ENCODE results near the gene PLEKHG5. TPM values are rescaled to one million over a fixed set of nuclear protein-coding genes. Genes with fewer than 3 reads are reported as not detected.

The PLEKHG5 gene
- polyA plus RNA-seq, 2 of the 4 experiments (the other 2 are of a cell fraction): 0.84 to 3.1 TPM

DNA sequence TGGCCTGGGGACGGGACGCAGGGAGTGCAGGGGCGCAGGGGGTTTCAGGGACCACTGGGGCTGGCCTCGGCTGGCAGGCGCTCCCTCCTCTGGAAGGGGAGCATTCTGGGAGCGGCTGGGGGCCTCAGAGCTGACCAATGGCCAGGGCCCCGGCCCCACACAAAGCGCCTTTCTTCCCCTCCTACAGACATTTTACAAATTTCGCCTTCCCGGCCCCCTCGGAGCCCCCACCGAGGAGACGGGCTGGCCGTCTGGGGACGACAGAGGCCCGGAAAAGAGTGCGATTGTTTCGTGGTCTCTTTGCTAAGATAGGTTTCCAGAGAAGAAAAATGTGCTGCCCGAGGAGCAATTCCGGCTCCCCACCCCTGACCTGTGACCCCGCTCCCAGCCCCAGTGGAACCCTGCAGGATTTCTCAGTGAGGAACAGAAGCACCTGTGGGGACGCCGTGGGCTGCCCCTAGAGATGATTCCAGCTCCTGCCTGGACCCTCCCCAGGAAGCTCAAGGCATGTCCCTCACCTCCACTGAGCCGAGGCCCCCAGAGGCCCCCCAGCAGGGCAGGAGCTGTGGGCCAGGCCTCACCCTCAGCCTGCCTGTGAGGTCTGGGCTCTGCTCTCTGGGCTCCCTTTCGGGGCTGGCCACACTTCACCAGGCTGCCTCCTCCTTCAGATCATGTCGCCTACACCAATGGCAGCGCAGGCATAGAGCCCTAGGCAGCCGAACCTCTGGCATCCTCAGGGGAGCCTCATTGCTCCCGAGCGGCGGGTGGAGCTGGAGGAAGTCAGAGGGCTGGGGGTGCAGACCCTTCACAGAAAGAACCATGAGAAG is 15.0 kb upstream of the PLEKHG5 start:
- H3K4me2 ChIP-seq: no peak overlapping the region
- ATAC-seq (no peak), FAIRE-seq (no peak), DNase-seq (ENCODE audit: low read depth in 1 of 2, low spot score in 1 of 2) (no peak)
- WGBS (ENCODE audit: missing lambda C conversion rate): 71% methylated on average over 16 of the region's 31 CpGs
- no peaks in the 10 kb centered on the region for H3K9me3 ChIP-seq
- TF ChIP-seq KDM1A (IDR thresholded peaks at IDR 0.05; ENCODE audit: low read depth): no peak
- TF ChIP-seq RFX5 (IDR thresholded peaks at IDR 0.05): no peak
- no peak for TF ChIP-seq E2F6 (IDR thresholded peaks at IDR 0.05; ENCODE audit: borderline replicate concordance, low read depth)
- ChIA-PET POLR2A (no interaction called here), CTCF (interaction anchor here (1.5 to 8.8 kb wide), 4 partner anchors 15 to 48 kb away, joined by 3 to 54 read pairs (median 4); partner anchors contain the start of genes NOL9, PLEKHG5 and TAS1R1)
- H3K4me3 ChIP-seq: no peak overlapping the region
- no peaks in the 10 kb centered on the region for H3K4me1 ChIP-seq
- H3K27ac ChIP-seq: no peak overlapping the region

DNA sequence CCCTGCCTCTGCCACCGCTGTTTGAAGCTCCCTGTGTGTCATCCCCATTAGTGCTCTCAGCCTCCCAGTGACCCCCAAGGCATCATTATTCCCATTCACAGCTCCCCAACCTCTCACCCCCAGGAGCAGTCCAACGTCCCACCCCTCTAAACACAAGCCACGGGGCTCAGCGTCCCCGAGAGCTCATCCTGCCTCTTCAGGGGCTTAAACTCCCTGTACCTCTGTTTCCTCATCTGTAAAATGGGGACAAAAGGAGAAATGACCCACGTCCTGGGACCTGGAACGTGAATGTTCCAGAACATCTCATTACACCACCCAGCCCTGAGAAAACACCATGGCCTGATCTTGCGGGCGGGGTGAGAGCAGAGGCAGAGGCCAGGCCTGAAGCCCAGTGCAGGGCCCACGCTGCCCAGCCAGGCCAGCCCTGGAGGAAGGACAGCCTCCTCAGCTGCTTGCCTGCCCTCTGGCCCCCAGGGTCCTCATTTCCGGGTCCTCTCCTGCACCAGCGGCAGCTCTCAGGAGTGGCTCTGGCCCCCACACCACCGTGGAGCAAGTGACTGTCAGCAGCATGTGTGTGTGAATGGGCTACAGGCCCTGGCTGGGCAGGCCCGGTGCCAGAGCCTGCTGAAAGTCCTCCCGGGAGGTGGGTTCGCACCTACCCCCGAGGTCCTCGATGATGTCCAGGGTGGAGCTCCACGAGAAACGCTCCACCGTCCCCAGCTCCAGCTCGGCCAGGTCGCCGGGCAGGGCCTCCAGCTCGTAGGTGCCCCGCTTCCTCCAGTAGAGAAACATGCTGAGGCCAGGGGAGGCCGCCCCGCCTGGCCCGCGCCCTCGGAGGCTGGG is 14.1 kb upstream of the PLEKHG5 start:
- ChIA-PET CTCF (interaction anchor here (1.5 to 8.8 kb wide), 3 partner anchors 15 to 49 kb away, joined by 3 to 54 read pairs (median 5); partner anchors contain the start of genes NOL9, PLEKHG5 and TAS1R1), POLR2A (no interaction called here)
- FAIRE-seq: no peak
- ATAC-seq: no peak
- H3K27ac ChIP-seq: no peak overlapping the region
- no peaks in the 10 kb centered on the region for H3K9me3 ChIP-seq
- WGBS (ENCODE audit: missing lambda C conversion rate): 81% methylated on average over 5 of the region's 31 CpGs
- no peak overlapping the region for H3K4me2 ChIP-seq
- TF ChIP-seq POLR2A (IDR thresholded peaks at IDR 0.05; ENCODE audit: low read length): no peak
- no peak for TF ChIP-seq CBX8 (IDR thresholded peaks at IDR 0.05)
- no peak for TF ChIP-seq NR3C1 (IDR thresholded peaks at IDR 0.05)
- TF ChIP-seq RAD21 (conservative IDR thresholded peaks at IDR 0.05 in 1 of 2, IDR thresholded peaks at IDR 0.05 in 1 of 2): no peak
- TF ChIP-seq, protein P1, sequence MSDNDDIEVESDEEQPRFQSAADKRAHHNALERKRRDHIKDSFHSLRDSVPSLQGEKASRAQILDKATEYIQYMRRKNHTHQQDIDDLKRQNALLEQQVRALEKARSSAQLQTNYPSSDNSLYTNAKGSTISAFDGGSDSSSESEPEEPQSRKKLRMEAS (IDR thresholded peaks at IDR 0.05): no peak
- no peak for TF ChIP-seq SMC3 (IDR thresholded peaks at IDR 0.05)
- no peak for TF ChIP-seq REST (IDR thresholded peaks at IDR 0.05)
- TF ChIP-seq CHD2 (IDR thresholded peaks at IDR 0.05; ENCODE audit: low read length, partially characterized antibody): no peak
- TF ChIP-seq SREBF2 (IDR thresholded peaks at IDR 0.05): no peak
- TF ChIP-seq RARB (CRISPR knock-in tag; IDR thresholded peaks at IDR 0.05): no peak
- TF ChIP-seq JUN (IDR thresholded peaks at IDR 0.05): no peak
- TF ChIP-seq BHLHE40 (IDR thresholded peaks at IDR 0.05; ENCODE audit: low read depth, low read length): no peak
- no peak for TF ChIP-seq KDM5A (IDR thresholded peaks at IDR 0.05)
- no peak for TF ChIP-seq NFE2L2 (conservative IDR thresholded peaks at IDR 0.05; ENCODE audit: low read length)
- TF ChIP-seq RFX5 (IDR thresholded peaks at IDR 0.05): no peak
- H3K4me1 ChIP-seq: no peaks in the 10 kb centered on the region
- H3K4me3 ChIP-seq: no peak overlapping the region
- no peak for DNase-seq (ENCODE audit: low read depth in 1 of 2, low spot score in 1 of 2)

- POLR2A ChIA-PET: no interaction called here
- no peak for ATAC-seq
- H3K4me1 ChIP-seq: no peaks in the 10 kb centered on the region
- WGBS (ENCODE audit: missing lambda C conversion rate): 93% methylated on average over 7 of the region's 15 CpGs
- FAIRE-seq: no peak
- no peak overlapping the region for H3K27ac ChIP-seq
- no peak overlapping the region for H3K4me2 ChIP-seq
- no peaks in the 10 kb centered on the region for H3K9me3 ChIP-seq
- H3K4me3 ChIP-seq: no peak overlapping the region
- CTCF ChIA-PET: interaction anchor here (1.5 to 8.8 kb wide), 2 partner anchors 15 to 19 kb away, joined by 3 to 54 read pairs; partner anchors contain the start of gene PLEKHG5
- DNase-seq (ENCODE audit: low read depth in 1 of 2, low spot score in 1 of 2): no peak
- TF ChIP-seq SREBF2 (IDR thresholded peaks at IDR 0.05): no peak
- no peak for TF ChIP-seq ESRRA (IDR thresholded peaks at IDR 0.05; ENCODE audit: borderline replicate concordance, low read length)
- TF ChIP-seq EHF (CRISPR knock-in tag; IDR thresholded peaks at IDR 0.05): no peak
- TF ChIP-seq CHD2 (IDR thresholded peaks at IDR 0.05; ENCODE audit: low read length, partially characterized antibody): no peak
- no peak for TF ChIP-seq E2F6 (IDR thresholded peaks at IDR 0.05; ENCODE audit: borderline replicate concordance, low read depth)
- TF ChIP-seq MYC (IDR thresholded peaks at IDR 0.05; ENCODE audit: borderline replicate concordance, low read length): no peak
- TF ChIP-seq FOSL2 (IDR thresholded peaks at IDR 0.05): no peak
- TF ChIP-seq FOSL2 (CRISPR knock-in tag; IDR thresholded peaks at IDR 0.05): no peak
- no peak for TF ChIP-seq HOXB5 (CRISPR knock-in tag; IDR thresholded peaks at IDR 0.05)
- TF ChIP-seq SMC3 (IDR thresholded peaks at IDR 0.05): no peak
- TF ChIP-seq POLR2AphosphoS2 (conservative IDR thresholded peaks at IDR 0.05; ENCODE audit: low read length): no peak
- no peak for TF ChIP-seq HDAC2 (IDR thresholded peaks at IDR 0.05)
- no peak for TF ChIP-seq TFCP2L1 (CRISPR knock-in tag; IDR thresholded peaks at IDR 0.05)
- no peak for TF ChIP-seq GATA3 (IDR thresholded peaks at IDR 0.05; ENCODE audit: borderline replicate concordance)
- TF ChIP-seq PBX3 (IDR thresholded peaks at IDR 0.05): no peak
These were observed 13.4 kb upstream of the PLEKHG5 start for GRCh38 chr1:6504887-6505286.
